Nephron progenitor cell (in vitro differentiated cells): Measurements from ENCODE around the gene FH.

Experiments used
- DNase-seq: peaks from one replicate; pipeline ENCODE4 v3.0.0; 2021
- H3K27ac Mint-ChIP-seq: 2 replicates; pipeline ENCODE4 v1.8.0; 2021; ENCODE audit warnings: mild to moderate bottlenecking, moderate library complexity, mixed read lengths
- H3K27me3 Mint-ChIP-seq: 2 replicates; pipeline ENCODE4 v1.8.0; 2021; ENCODE audit warnings: mild to moderate bottlenecking, low read depth, mixed read lengths; ENCODE audit not compliant: poor library complexity
- H3K36me3 Mint-ChIP-seq: 2 replicates; pipeline ENCODE4 v1.8.0; 2021; ENCODE audit warnings: low read depth, mixed read lengths
- H3K4me1 Mint-ChIP-seq: 2 replicates; pipeline ENCODE4 v1.8.0; 2021; ENCODE audit warnings: mixed read lengths
- H3K4me3 Mint-ChIP-seq: 2 replicates; pipeline ENCODE4 v1.8.0; 2021; ENCODE audit warnings: mild to moderate bottlenecking, moderate library complexity, mixed read lengths
- H3K9me3 Mint-ChIP-seq: 2 replicates; pipeline ENCODE4 v1.8.0; 2021; ENCODE audit warnings: mild to moderate bottlenecking, moderate library complexity, mixed read lengths
- TF ChIP-seq, protein P1 (sequence below): fragments of 200-600 bp; sonication (generic); IDR thresholded peaks from 2 replicates; pipeline ENCODE4 v1.5.0; 2021; ENCODE audit warnings: antibody characterized with exemption

FH gene

DNA sequence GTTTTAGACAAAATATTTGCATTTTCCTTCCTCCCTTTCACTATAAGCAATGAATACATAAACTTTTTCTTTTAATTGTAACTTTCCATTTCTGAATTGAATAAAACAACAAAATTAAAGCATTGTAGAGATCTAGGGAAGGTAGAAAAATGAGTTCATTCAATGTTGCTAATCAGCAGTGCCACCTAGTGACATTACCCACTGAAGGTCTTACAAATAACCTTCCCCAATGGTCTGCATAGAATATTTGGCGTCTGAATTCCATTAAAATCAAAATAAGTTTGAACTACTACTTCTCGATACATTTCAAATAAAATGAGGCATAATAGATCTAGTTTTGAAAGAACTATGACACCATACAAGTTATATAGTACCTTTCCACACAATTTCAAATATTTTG lies 19.6 kb downstream of the FH start:
- no peaks in the 10 kb centered on the region for H3K4me1 Mint-ChIP-seq
- no peak overlapping the region for H3K4me3 Mint-ChIP-seq
- no peaks in the 10 kb centered on the region for H3K27me3 Mint-ChIP-seq
- TF ChIP-seq, protein P1, sequence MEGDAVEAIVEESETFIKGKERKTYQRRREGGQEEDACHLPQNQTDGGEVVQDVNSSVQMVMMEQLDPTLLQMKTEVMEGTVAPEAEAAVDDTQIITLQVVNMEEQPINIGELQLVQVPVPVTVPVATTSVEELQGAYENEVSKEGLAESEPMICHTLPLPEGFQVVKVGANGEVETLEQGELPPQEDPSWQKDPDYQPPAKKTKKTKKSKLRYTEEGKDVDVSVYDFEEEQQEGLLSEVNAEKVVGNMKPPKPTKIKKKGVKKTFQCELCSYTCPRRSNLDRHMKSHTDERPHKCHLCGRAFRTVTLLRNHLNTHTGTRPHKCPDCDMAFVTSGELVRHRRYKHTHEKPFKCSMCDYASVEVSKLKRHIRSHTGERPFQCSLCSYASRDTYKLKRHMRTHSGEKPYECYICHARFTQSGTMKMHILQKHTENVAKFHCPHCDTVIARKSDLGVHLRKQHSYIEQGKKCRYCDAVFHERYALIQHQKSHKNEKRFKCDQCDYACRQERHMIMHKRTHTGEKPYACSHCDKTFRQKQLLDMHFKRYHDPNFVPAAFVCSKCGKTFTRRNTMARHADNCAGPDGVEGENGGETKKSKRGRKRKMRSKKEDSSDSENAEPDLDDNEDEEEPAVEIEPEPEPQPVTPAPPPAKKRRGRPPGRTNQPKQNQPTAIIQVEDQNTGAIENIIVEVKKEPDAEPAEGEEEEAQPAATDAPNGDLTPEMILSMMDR: peak; percentile 39
- H3K9me3 Mint-ChIP-seq: no peaks in the 10 kb centered on the region
- H3K27ac Mint-ChIP-seq: no peak overlapping the region
- no peak for DNase-seq
- H3K36me3 Mint-ChIP-seq: peaks cover 45% of the 10 kb centered on the region

DNA sequence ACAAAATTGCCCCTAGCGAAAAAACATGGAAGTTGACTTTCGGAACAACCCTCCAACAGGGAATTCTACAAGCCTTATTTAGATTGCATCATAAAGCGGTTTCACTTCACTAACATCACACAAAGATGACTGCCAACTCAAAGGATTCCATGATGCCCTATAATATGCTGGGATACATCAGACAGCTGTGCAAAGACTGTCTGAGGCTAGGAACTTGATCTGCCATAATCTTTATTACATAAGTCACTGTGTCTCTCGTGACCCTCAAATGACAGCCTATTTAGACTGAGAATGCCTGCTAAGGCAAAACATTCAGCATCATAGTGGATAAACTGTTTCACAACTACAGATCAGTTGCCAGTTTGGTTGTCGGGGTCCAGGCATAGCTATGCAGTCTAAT lies 23.8 kb downstream of the FH start:
- H3K27me3 Mint-ChIP-seq: no peaks in the 10 kb centered on the region
- TF ChIP-seq, protein P1: no peak
- no peaks in the 10 kb centered on the region for H3K4me1 Mint-ChIP-seq
- H3K9me3 Mint-ChIP-seq: no peaks in the 10 kb centered on the region
- DNase-seq: no peak
- peaks cover 37% of the 10 kb centered on the region for H3K36me3 Mint-ChIP-seq
- H3K4me3 Mint-ChIP-seq: no peak overlapping the region
- peak overlapping the region; percentile 51 for H3K27ac Mint-ChIP-seq

DNA sequence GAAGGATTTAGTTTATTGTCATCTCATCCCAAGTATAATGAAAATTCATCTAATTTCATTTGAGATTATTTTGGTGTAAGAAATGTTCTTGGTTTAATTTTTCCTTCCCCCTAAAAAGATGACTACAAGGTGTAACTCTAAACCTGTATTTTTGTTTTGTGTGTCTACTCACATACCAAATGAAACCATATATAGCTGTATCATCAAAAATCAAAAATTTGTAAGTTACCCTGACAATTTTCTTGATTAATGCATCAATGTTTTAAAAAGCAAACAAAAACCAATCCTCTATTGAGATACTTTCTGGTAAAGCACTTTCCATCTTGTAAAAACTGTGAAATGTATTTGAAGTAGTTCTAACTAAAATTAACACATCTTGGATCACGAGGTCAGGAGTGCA lies 30.8 kb downstream of the FH start:
- TF ChIP-seq, protein P1: no peak
- H3K4me3 Mint-ChIP-seq: no peak overlapping the region
- DNase-seq: no peak
- no peaks in the 10 kb centered on the region for H3K4me1 Mint-ChIP-seq
- no peak overlapping the region for H3K27ac Mint-ChIP-seq
- peaks cover 11% of the 10 kb centered on the region for H3K36me3 Mint-ChIP-seq
- H3K9me3 Mint-ChIP-seq: peaks cover 8% of the 10 kb centered on the region
- peaks cover 3% of the 10 kb centered on the region for H3K27me3 Mint-ChIP-seq

DNA sequence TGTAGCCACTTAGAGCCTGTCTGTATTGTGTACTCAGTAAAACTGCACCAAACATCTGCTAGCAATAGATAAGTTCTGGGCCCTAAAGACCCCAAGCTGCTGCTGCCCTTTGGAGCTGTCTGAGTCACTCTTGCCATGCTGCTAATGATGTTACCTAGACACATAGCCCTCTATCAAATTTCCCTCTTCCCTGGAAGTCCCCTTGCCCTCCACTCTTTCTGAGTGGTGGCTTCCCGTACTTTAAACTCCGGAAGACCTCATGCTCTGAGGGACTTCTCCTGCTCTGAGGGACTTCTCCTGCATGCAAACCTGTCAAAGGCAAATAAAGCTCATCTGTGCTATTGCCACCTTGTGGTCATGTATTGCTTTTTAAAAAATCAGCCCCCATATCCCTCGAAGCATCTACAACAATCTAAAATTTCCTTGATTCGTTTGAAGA lies 34.0 kb downstream of the FH start:
- H3K36me3 Mint-ChIP-seq: peaks cover 5% of the 10 kb centered on the region
- H3K9me3 Mint-ChIP-seq: peaks cover 8% of the 10 kb centered on the region
- H3K27me3 Mint-ChIP-seq: peaks cover 3% of the 10 kb centered on the region
- no peak overlapping the region for H3K27ac Mint-ChIP-seq
- no peaks in the 10 kb centered on the region for H3K4me1 Mint-ChIP-seq
- TF ChIP-seq, protein P1: peak; percentile 11
- DNase-seq: no peak
- H3K4me3 Mint-ChIP-seq: no peak overlapping the region

DNA sequence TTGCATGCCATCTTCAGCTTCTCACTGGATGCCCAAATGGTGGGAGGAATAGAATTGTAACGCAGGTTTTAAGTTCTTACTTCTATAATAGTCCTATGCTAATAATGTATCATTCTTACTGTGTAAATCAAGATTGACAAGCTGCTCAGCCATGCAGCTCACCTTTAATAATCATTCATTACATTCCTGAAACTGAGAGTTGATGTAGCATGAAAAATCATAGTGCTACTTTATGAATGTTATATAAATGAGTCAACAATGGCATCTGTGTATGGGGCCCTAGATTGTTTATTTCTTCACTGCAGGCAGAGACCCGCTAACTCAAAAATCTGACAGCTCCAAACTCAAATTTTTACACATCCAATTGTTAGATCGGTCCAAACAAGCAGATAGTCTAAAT lies 34.4 kb downstream of the FH start:
- Mint-ChIP-seq H3K4me3 (no peak overlapping the region), H3K4me1 (no peaks in the 10 kb centered on the region), H3K36me3 (peaks cover 5% of the 10 kb centered on the region), H3K9me3 (peaks cover 8% of the 10 kb centered on the region), H3K27ac (no peak overlapping the region), H3K27me3 (peaks cover 3% of the 10 kb centered on the region)
- TF ChIP-seq, protein P1: no peak
- DNase-seq: no peak

DNA sequence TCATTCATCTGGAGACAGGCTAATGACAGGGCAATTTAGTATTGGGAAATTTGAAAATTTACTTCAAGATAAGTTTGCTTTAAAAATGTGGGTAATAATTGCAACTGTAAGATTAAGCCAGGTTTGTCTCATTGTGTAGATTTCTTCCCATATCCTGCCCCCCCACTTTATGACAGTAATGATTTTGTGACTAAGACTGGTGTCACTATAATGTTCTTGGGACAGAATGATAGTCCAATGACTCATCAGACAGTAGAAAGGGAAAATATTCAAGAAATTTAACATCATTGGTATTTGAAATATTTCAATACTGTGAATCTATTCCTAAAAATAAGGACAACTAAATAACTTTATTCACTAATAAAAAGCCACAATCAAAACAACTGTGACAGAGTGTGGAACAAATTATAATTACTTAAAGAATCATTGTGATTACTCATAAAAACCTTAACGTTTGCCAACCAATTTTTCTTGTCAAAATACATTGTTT lies 36.7 kb downstream of the FH start:
- H3K4me1 Mint-ChIP-seq: no peaks in the 10 kb centered on the region
- H3K36me3 Mint-ChIP-seq: peaks cover 5% of the 10 kb centered on the region
- no peak for DNase-seq
- TF ChIP-seq, protein P1: no peak
- H3K27me3 Mint-ChIP-seq: no peaks in the 10 kb centered on the region
- peaks cover 8% of the 10 kb centered on the region for H3K9me3 Mint-ChIP-seq
- no peak overlapping the region for H3K4me3 Mint-ChIP-seq
- H3K27ac Mint-ChIP-seq: no peak overlapping the region
